ENCODE results near the gene RRM2.

The RRM2 gene

DNA sequence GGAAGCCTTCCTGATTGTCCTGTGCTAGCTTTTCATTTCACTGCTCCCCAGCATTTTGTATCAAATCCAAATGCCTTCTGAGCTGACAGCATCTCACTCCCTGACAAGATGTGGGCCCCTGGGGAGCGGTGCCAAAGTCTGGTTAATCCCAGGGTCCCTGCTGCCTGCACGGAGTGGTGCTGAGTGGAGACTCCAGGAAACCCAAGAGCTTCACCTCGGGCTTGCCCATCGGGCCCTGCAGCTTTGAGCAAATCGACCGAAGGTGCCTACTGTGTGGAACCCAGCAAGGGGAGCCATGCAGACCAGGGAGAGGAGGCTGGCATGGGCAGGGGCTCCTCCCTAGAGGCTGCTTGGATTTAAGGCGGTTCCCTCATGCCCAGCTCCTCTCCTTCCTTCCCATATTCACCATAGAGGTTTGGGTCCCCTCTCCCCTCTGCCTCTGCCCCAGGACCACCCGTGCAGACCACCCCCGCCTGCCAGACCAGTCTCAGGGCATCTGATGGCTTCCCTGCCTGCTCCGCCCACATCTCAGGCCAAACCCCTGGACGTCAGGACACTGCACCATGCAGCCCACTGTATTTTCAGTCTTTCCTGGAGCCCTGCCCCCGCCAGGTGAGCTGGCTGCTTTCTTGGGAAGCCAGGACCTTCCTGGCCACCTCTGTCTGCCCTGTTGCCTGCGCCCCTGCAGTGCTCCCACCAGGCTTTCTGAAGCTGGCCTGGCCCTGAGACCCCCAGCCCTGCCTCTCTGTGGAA, 37.8 kb downstream of the RRM2 start:
- no peak for DNase-seq

GRCh38 chr2:10161206-10161931, 38.8 kb downstream of the RRM2 start:
- no peak for DNase-seq

GRCh38 chr2:10161961-10162441, 39.5 kb downstream of the RRM2 start:
- no peak for DNase-seq

DNA sequence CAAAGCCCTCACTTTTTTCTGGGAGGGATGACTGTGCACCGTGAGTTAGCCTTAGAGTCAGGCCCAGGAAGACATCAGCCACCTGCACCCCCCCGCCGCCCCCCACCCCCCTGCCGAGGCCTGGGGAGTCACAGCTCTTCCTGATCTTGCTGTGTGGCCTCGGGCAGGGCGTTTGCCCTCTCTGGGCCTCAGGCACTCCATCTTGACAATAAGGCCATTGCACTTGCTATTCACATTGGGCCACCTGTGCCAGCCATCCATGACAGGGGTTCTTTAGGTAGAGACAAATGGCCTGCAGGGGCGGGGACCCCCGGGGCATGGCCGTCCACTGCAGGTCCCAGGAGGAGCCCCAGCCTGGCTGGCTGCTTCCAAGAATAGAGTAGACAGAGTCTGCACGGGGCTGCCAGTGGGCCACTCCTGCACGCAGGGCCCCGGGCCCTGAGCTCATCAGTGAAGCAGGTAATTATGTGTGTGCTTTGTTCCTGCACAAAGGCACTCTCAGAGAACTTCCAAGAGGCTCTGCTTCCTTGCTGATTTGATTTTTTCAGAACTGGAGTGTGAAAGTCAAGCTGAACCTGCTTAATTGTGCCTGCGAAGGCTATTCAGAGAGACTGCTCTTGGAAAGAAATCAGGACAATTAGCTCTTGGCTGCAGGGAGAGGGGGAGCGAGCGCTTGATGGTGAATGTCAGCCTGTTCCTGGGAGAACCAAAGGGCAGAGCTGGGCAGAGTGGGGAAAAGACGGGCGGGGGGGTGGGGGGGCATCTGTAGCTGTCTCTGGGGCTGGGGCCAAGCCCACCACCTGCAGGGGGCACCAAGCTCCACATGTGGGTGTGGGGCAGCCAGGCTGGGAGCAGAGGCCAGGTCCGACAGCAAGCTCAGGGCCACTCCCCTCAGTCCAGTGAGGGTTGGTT, 40.3 kb downstream of the RRM2 start:
- peak; percentile 50 for DNase-seq

DNA sequence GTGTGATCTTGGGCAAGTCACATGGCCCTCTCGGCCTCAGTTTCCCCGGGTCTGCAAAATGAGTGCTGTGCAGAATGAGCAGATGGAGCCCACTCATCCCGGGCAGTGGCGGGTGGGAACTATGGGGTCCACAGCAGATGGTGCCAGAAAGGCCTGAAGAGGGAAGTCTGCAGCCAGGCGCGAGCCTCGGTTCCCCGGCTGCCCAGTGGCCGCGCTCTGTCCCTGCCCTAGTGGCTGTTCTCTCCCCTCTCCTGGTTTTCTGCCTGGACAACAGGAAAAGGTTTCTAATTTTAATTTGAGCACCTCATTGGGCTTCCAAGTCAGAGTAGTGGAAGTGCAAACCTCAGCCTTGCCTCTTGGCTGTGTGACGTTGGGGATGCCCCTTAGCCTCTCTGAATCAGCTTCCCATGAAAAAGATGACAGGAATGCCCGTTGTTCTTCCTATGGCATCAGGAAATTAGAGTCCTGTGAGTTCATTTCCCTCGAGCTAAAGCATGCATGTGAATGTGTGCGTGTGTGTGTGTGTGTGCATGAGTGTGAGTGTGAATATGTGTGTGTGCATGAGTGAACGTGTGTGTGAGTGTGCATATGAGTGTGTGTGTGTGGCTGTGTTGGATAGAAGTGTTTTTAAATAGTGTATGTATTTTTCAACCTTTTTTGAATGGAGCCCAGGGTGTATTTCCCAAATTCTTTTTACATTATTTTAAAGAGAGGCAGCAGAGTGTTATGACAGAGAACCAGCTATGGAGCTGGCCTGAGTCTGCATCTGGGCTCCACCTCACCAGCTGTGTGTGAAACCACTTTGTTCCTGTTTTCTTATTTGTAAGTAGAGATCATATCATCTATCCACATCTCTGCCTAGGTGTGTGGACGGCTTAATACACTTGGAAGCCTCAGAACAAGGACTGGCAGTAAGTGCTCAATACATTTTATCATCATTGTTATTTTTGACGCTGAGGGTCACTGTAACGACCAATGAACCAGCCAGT, 41.3 kb downstream of the RRM2 start:
- no peak for DNase-seq

GRCh38 chr2:10164601-10165000, 42.1 kb downstream of the RRM2 start:
- DNase-seq, result no peak

DNA sequence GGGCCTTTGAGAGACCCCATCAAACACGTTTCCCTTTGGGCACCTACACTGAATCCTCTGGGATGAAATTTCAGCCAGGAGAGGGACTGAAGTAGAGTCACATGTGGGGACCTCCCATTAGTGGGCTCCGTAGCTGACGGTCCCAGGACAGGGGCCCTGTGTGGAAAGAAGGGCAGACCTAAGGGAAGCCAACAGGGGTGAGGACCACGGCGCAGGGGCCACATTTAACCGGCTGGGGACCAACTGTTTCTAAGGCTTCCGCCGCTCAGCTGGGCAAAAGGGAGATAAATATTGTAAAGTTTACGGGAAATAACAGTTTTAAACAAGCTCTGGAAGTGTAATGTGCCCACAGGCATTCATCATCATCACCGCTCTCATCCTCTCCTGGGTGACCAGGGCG, 42.7 kb downstream of the RRM2 start:
- no peak for DNase-seq

GRCh38 chr2:10165861-10166675, 43.5 kb downstream of the RRM2 start:
- DNase-seq, result no peak

GRCh38 chr2:10166676-10167292, 44.2 kb downstream of the RRM2 start:
- DNase-seq, result no peak

DNA sequence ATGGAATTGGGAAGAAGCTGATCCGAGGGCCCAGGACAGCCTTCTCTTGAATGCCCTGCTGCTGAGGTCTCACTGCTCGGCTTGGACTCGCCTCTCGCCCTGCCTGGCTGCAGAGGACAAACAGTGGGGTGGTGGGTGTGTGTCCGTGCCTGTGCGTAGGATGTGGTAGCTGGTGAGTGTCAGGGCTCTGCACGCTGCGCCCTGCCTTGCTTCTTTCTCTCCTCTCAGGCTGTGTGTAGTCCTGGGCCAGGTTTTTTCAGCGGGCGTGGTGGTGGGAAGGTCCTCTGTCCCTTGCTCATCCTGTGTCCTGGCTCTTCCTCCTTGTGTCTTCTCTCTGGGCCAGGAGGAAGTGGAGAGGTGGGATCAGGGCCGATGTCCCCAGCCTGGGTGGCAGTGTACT, 44.8 kb downstream of the RRM2 start:
- DNase-seq, result no peak

GRCh38 chr2:10168221-10168620, 45.7 kb downstream of the RRM2 start:
- DNase-seq, result no peak

DNA sequence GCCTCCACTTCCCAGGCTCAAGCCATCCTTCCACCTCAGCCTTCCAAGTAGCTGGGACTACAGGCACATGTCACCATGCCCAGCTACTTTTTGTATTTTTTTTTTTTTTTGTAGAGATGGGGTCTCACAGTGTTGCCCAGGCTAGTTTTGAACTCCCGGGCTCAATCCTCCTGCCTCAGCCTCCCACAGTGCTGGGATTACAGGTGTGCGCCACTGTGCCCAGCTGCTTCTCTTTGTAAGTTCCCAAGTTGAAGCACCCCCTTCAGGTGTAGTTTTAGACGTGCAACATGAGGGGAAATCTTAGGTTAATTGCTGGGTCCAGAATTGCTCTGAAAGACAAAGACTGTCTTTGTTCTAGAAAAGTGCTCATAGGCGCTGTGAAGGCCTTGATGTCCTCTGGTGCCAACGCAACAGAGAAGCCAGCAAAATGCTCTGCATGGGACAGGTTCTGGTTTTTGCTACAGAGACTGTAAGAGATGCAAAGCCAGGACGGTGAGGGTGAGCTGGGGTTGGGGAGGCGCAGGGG, 46.6 kb downstream of the RRM2 start:
- peak; percentile 18 for DNase-seq

- no peak for DNase-seq
Measured at GRCh38 chr2:10169581-10169980, 47.0 kb downstream of the RRM2 start.

DNA sequence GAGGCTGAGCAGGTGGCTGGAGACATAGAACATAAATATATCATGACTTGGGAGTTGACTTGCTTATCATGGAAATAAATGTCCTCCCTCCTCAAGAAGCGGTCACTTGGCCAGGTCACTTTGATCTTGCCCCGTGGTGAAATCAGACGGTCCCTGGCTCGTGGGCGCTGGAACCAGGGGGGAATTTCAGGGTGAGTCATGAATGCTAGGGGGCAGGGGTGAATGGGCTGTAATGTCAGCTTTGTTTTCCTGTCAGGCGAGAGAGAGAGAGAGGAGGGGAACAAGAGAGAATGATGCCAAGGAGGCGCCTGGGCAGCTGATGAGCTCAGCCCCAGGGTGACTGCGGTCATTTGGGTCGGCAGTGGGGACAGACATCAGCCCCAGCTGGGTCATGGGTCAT, 47.7 kb downstream of the RRM2 start:
- no peak for DNase-seq

GRCh38 chr2:10171006-10171800, 48.7 kb downstream of the RRM2 start:
- no peak for DNase-seq

DNA sequence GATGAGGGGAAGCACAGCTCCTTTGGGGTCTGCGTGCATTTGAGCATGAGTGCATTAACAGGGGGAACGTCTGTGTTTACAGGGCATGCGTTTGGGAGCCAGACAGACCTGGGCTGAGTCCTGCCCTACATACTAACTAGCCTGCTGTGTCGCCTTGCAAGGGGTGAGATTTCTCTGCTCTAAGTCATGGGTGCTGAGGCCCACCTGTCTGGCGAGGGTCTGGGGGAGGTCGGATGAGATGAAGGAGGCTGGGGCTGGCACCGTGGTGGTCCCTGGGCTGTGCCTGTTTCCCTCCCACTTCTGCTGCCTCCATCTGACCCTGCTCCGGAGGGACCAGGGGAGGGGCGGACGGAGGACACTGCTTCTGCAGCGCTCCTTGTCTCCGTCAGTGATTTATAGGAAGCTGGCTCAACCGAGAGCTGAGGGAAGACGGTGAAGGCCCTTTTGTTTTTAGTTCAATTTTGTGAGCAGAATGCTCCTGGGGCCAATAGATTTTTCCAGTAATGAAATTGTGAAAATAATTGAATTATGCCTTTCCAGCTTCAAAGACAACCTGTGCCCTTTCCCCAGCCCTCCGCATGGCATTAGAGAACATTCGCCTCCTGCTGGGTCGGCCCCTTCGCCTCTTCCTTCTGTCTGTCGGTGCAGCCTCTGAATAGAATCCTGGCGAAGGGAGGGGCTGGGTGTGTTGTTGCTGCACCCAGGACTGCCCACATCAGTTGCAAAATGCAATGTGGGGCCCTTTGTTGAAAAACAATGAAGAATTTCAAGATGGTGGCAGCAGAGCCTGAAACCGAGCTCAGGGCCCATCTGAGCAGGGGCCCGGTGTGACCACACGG, 49.7 kb downstream of the RRM2 start:
- no peak for DNase-seq

- no peak for DNase-seq
Measured at GRCh38 chr2:10173258-10174005, 50.9 kb downstream of the RRM2 start.

- DNase-seq, result no peak
Measured at GRCh38 chr2:10174173-10174572, 51.6 kb downstream of the RRM2 start.
